ENCODE results near the gene GPD1L.
A peak's percentile ranks its signal among the peaks of the same experiment; 100 is the strongest.

The GPD1L gene

DNA sequence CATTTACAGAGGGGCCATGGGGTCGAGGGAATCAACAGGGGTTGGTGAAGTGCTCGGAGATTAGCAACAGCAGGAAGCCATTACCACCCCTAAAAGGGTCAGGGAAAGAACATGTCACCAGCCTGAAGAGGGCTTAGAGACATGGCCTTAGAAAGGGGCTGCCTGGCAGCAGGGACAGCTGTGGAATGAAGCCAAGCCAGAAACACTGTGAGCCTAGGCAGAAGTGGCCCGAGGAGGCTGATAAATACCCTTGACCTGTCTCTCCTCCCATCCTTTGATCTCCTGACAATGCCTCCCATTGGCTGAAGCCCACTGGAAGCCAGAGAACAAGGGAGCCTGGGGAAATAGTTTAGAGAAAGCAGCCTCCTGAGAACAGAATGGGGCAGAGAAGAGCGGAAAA is 31.4 kb downstream of the GPD1L start:
- DNase-seq (ENCODE audit: low spot score), result no peak

GRCh38 chr3:32138545-32139104 is 32.2 kb downstream of the GPD1L start:
- no peak for DNase-seq (ENCODE audit: low spot score)

DNA sequence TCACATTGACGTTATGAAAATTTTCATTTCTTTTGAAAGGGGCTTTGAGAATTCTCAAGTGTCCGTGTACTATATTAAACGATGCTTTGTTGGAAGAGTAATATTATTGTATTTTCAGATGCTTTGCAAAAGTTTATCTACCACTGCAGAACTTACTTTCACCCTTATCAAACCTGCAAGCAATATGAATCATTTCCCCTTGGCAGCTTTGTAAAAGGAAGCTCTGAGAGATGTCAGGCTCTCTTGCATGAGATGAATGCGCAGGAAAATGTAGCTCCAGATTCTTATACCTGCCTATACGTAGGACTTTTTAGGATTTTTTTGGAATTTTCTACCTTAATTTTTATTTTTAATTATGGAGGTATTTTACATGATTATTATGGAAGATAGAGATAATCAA is 34.5 kb downstream of the GPD1L start:
- no peak for DNase-seq (ENCODE audit: low spot score)

GRCh38 chr3:32143849-32144757 is 37.7 kb downstream of the GPD1L start:
- DNase-seq (ENCODE audit: low spot score), result peak; percentile 69

- no peak for DNase-seq (ENCODE audit: low spot score)
Observed at GRCh38 chr3:32146746-32147211, 40.4 kb downstream of the GPD1L start.

DNA sequence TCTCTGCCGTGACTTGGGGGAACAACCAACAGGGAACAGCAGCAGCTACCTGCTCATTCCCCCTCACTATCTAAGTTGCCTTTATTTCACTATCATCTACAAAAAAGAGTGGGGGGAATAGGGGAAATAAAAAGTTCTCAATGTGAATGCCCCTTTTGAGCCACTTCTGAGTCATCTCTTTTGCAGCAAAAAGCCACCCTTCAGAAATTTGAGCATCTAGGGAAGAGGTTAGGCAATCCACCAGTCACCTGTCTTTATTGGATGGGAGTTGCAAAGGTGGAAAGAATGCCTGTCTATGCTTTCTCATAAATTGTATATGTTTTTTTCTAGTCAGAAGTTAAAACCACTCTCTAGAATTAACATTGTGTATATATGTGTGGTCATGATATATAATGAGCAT is 41.1 kb downstream of the GPD1L start:
- no peak for DNase-seq (ENCODE audit: low spot score)

DNA sequence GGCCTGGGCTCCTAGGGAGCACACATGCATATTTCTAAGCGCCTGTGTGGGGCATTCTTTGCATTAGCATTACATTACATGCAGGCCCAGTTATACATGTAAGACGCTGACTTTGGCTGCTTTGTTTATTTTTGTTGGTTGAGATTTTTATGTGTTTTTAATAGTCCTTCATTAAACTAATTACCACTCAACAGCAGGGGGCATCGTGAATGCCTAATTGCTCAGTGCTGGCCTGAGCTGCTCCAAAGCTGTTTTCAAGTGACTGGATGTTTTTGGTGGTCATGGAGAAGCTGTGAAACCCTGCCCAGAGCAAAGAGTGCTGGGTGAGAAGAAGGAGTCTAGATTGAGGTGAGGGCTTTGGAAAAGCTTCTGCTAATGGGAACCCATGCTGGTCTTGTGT is 41.5 kb downstream of the GPD1L start:
- DNase-seq (ENCODE audit: low spot score), result no peak

- no peak for DNase-seq (ENCODE audit: low spot score)
Observed at GRCh38 chr3:32148351-32148750, 41.9 kb downstream of the GPD1L start.

- DNase-seq (ENCODE audit: low spot score), result no peak
Observed at GRCh38 chr3:32153414-32154204, 47.2 kb downstream of the GPD1L start.

GRCh38 chr3:32154205-32154579 is 47.8 kb downstream of the GPD1L start:
- no peak for DNase-seq (ENCODE audit: low spot score)

DNA sequence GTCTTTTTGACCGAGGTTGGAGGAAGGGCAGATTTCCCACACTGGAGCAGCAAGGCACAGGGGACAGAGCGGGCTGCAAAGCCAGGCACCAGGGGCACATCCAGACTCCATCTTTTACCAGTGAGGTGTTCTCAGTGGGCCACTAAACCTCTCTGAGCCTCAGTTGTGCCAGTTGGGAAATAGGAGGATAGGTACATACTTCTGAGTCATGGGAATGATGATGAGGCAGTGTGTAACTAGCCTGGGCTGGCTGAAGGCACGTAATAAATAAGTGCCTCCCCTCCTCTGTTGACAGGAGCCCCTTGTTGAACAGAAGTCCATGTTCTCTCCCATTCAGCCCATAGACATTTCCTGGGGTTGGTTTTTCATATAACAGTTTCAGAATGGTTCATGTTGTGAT is 48.7 kb downstream of the GPD1L start:
- DNase-seq (ENCODE audit: low spot score), result no peak

- DNase-seq (ENCODE audit: low spot score), result no peak
Observed at GRCh38 chr3:32157600-32158264, 51.3 kb downstream of the GPD1L start.

- no peak for DNase-seq (ENCODE audit: low spot score)
Observed at GRCh38 chr3:32160706-32161214, 54.3 kb downstream of the GPD1L start.

DNA sequence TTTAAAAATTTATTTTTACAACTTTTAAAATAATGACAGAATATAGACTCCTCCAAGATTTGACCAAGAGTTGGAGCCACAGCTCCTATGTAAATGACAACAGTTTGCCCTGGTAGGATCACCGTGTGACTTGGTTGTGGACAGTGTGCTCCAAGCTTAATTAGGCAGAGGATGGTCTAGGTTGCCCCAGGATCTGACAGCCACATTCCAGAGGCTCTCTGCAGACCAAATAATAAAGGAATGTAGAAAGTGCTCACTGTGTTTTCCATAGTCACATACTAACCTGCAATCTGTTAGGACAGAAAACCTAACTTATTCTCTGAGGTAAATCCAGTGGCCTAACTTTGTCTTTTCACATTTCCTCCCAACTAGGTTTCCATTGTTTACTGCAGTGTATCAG is 59.0 kb downstream of the GPD1L start:
- DNase-seq (ENCODE audit: low spot score), result no peak

DNA sequence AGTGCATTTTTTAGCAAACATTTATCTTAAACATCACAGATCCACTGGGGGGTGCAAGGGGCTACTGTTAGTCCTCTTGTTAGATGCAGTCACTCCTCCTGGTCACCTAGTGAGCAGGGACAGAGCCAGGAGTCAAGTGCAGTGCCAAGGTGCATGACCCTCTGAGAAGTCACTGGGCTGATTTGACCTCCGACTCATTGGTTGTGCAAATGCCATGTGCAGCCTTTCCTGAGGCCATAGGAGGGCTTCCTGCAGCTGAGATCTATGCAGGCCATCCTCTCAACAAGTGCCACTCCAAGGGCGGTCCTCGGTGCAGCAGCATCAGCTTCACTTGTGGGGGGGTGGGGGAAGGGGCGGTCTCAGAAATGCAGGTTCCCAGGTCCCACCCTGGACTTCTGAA is 60.2 kb downstream of the GPD1L start:
- DNase-seq (ENCODE audit: low spot score), result no peak

- no peak for DNase-seq (ENCODE audit: low spot score)
Observed at GRCh38 chr3:32172420-32172819, 66.0 kb downstream of the GPD1L start.

GRCh38 chr3:32175607-32176197 is 69.3 kb downstream of the GPD1L start:
- DNase-seq (ENCODE audit: low spot score), result peak; percentile 60

DNA sequence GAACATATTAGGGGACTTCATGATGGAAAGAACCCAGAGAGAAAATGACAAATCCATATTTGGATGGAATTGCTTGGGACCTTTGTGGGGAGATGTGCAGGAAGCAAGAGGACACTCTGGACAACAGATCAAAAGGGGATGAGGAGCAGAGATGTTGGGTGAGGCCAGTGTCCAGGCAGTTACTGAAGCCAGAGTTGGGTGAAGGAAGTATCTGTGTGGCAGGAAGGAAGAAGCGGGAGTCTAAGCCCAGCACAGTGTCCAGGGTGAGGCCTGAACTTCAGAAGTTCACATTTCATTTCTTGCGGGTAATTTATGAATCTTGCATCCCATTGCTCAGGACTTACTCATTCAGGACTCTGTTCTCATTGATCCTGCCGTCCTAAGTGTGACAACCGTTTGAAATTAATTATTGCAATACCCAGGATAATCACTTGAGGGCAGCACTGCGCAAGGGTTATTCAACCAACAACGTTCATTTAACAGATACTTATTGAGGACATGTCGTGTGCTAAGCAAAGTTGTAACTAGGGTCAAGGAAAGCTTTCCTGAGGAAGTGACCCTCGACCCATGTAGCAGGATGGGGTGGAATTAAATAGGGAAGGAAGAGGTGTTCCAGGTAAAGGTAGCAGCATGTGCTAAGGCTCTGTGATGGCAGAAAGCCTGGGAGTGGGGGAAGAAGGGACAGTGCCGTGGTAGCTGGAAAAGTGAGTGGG is 70.7 kb downstream of the GPD1L start:
- peak; percentile 84 for DNase-seq (ENCODE audit: low spot score)

DNA sequence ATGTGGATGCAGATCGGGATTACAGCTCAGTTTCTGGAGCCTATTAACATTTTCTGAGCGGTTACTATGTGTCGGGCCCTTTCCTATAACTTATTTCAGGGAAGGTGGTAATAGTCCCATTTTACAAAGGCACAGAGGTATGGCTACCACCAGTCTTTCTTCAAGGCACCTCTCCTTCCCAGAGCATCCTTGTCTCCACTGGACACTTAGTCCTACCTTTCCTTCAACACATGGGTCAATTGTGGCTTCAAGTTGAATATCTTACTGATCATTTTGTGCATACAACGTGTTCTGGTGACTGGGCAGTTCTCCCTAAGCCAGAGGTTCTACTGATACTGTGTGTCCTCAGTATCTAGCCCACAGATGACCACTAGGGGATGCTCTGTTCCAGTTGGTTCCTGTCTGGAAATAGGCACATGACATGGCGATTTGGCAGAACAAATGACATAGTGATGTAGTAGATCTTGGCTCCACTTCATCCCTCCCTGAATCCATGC is 71.3 kb downstream of the GPD1L start:
- peak; percentile 59 for DNase-seq (ENCODE audit: low spot score)

DNA sequence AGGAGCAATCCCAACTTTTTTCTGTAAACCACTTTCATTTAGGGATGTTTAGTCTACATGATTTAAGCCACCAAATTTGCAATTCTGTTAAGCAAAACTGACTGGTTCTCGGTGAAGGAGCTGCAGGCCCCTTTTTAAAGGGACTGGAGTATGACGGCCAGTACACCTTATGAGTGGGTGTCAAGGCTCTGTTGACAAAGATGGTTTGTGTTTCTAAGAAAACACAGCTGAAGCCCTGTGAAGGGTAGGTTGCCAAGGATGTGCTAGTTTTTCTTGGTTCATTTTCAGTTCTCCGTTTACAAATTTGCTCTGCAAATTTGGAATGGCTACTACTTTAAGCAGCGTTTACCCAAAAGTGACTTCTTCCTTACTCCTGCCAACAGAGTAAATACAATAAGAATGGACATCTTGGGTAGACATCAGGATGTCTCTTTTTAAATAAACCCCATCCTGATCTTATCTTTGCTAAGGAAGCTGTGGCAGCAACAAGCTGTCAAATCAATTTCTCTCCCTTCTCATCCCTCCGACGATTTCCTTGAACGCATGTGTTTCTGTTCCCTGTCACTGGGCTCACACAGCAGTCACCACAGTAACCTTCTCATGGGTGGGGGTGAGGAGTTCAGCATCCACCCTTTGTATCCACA is 73.8 kb downstream of the GPD1L start:
- no peak for DNase-seq (ENCODE audit: low spot score)

Measured in CD4-positive, alpha-beta T cell treated with Interleukin-15 for 4 hours (primary cell).